ENCODE data around the gene BBS4. TPM values are rescaled to one million over a fixed set of nuclear protein-coding genes. Genes with fewer than 3 reads are reported as not detected.

Gene BBS4
- total RNA-seq, 1 experiment from 2014 or later, result 10.8 TPM

GRCh38 chr15:72749700-72750099 is 63.7 kb downstream of the BBS4 start:
- H3K4me3 ChIP-seq, result no peak overlapping the region
- no peaks in the 10 kb centered on the region; the same call in 1 of the 2 replicates for H3F3A ChIP-seq (ENCODE audit: insufficient read depth, low read depth)
- H3K36me3 ChIP-seq (ENCODE audit: low read depth), result 0 out of 2 replicates have a peak, but pooled peaks cover 7% of the 10 kb centered on the region
- DNase-seq, result no peak
- TF ChIP-seq EZH2 (IDR thresholded peaks at IDR 0.05; ENCODE audit: low read depth) (no peak), CTCF (conservative IDR thresholded peaks at IDR 0.05) (no peak)
- no peak overlapping the region for H2AFZ ChIP-seq
- no peaks in the 10 kb centered on the region for H3K79me2 ChIP-seq (ENCODE audit: low read depth)
- intact Hi-C loops (cut with micrococcal nuclease; ENCODE audit: unreplicated experiment), result no loop called here
- H4K20me1 ChIP-seq (ENCODE audit: insufficient read depth), result no peaks in the 10 kb centered on the region
- no peaks in the 10 kb centered on the region for H3K4me1 ChIP-seq (replicated peaks; ENCODE audit: insufficient read depth)
- CTCF ChIA-PET, result no interaction called here
- no peaks in the 10 kb centered on the region for H3K9me2 ChIP-seq (ENCODE audit: insufficient read depth)
- no peaks in the 10 kb centered on the region for H3K9me3 ChIP-seq (ENCODE audit: insufficient read depth, low read depth)
- H3K27ac ChIP-seq, result no peak overlapping the region
- H3K4me2 ChIP-seq, result no peak overlapping the region
- BruUV-seq (replicated peaks), result no TSS peak
- POLR2A ChIA-PET (ENCODE audit: unreplicated experiment), result interaction anchor here (0.5 to 0.7 kb wide), 2 partner anchors 65 to 150 kb away, joined by 3 to 8 read pairs; no protein-coding TSS in a partner anchor
- no peaks in the 10 kb centered on the region for H3K27me3 ChIP-seq (ENCODE audit: insufficient read depth, low read depth)

DNA sequence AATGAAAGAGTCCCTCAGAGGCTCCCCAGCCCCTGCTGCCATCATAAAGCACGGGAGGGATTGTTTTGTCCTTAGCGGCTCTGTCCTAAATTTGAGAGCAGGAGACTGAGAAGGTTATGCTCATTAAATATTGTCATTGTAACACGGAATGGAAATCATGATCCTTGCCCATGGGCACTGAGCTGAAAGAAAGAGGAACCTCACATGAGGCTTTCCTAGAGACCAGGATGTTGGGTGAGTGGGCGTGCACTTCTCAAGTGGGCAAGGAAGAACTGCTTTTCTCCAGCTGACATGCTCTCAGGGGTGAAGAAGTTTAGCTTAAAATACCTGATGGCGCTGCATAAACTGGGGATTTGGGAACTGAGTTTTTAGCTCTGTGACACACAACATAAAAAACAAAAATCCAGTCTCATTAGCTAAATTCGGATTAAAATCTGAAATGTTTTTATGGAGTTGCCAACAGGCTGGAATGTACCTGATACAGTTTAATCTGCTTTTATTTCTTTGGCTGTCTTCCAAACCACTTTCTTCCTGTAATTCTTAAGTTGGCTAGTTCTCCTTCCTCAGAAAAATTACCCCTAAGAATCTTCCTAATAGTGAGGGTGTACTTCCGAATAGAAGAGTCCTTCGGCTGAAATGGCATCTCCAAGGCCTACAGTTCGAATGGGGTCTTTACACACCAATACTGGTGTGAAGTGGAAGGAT is 65.9 kb downstream of the BBS4 start:
- POLR2A ChIA-PET (ENCODE audit: unreplicated experiment), result no interaction called here
- Histone ChIP-seq H3K36me3 (ENCODE audit: low read depth) (0 out of 2 replicates have a peak, but pooled peaks cover 13% of the 10 kb centered on the region), H3K4me2 (no peak overlapping the region), H3K27ac (no peak overlapping the region), H3K4me3 (no peak overlapping the region), H3K79me2 (ENCODE audit: low read depth) (no peaks in the 10 kb centered on the region), H3F3A (ENCODE audit: insufficient read depth, low read depth) (no peaks in the 10 kb centered on the region; the same call in 1 of the 2 replicates), H4K20me1 (ENCODE audit: insufficient read depth) (no peaks in the 10 kb centered on the region), H3K27me3 (ENCODE audit: insufficient read depth, low read depth) (no peaks in the 10 kb centered on the region), H3K9me2 (ENCODE audit: insufficient read depth) (no peaks in the 10 kb centered on the region), H3K9me3 (ENCODE audit: insufficient read depth, low read depth) (no peaks in the 10 kb centered on the region), H2AFZ (no peak overlapping the region), H3K4me1 (replicated peaks; ENCODE audit: insufficient read depth) (no peaks in the 10 kb centered on the region)
- no TSS peak for BruUV-seq (replicated peaks)
- CTCF ChIA-PET, result no interaction called here
- TF ChIP-seq CTCF (conservative IDR thresholded peaks at IDR 0.05), result no peak
- no peak for TF ChIP-seq EZH2 (IDR thresholded peaks at IDR 0.05; ENCODE audit: low read depth)
- no peak for DNase-seq
- intact Hi-C loops (cut with micrococcal nuclease; ENCODE audit: unreplicated experiment), result no loop called here

- H3K36me3 ChIP-seq (ENCODE audit: low read depth), result peaks cover 14% of the 10 kb centered on the region; the same call in 1 of the 2 replicates
Measured at GRCh38 chr15:72754096-72754495, 68.1 kb downstream of the BBS4 start.

More at GRCh38 chr15:72754096-72754495, 68.1 kb downstream of the BBS4 start:
- no peaks in the 10 kb centered on the region for H3K9me2 ChIP-seq (ENCODE audit: insufficient read depth)
- no peak overlapping the region for H3K27ac ChIP-seq
- no peak for DNase-seq
- H3K79me2 ChIP-seq (ENCODE audit: low read depth), result no peaks in the 10 kb centered on the region
- no TSS peak for BruUV-seq (replicated peaks)
- H3K4me3 ChIP-seq, result no peak overlapping the region
- POLR2A ChIA-PET (ENCODE audit: unreplicated experiment), result no interaction called here
- no peaks in the 10 kb centered on the region for H3K4me1 ChIP-seq (replicated peaks; ENCODE audit: insufficient read depth)
- CTCF ChIA-PET, result no interaction called here
- H3K4me2 ChIP-seq, result no peak overlapping the region
- intact Hi-C loops (cut with micrococcal nuclease; ENCODE audit: unreplicated experiment), result no loop called here
- H3K27me3 ChIP-seq (ENCODE audit: insufficient read depth, low read depth), result no peaks in the 10 kb centered on the region
- H3F3A ChIP-seq (ENCODE audit: insufficient read depth, low read depth), result no peaks in the 10 kb centered on the region
- no peaks in the 10 kb centered on the region for H4K20me1 ChIP-seq (ENCODE audit: insufficient read depth)
- no peaks in the 10 kb centered on the region for H3K9me3 ChIP-seq (ENCODE audit: insufficient read depth, low read depth)
- TF ChIP-seq EZH2 (IDR thresholded peaks at IDR 0.05; ENCODE audit: low read depth) (no peak), CTCF (conservative IDR thresholded peaks at IDR 0.05) (no peak)
- no peak overlapping the region for H2AFZ ChIP-seq

Data from PC-9 (cell line).